SK-N-SH (cell line): ENCODE measurements around the gene OSTF1. TPM values are rescaled to one million over a fixed set of nuclear protein-coding genes. Genes with fewer than 3 reads are reported as not detected.

Experiments used
- CTCF ChIA-PET: fragments of 300-600, 350-600 bp; formaldehyde crosslinking; extraction: SDS; loops from one replicate; lab custom pipeline; 2021; lab: Yijun Ruan, JAX
- POLR2A ChIA-PET: fragments of 350-600 bp; sonication (Branson Sonifier 250); formaldehyde crosslinking; extraction: SDS; loops from one replicate; lab custom pipeline; 2020; ENCODE audit warnings: antibody characterized with exemption, inconsistent platforms; lab: Yijun Ruan, JAX
- DNase-seq: peaks from one replicate; pipeline ENCODE4 v3.0.0; 2012
- H2AFZ ChIP-seq: fragments of 200-600 bp; sonication (generic); 2 replicates; pipeline ENCODE4 v1.8.1; 2016; ENCODE audit warnings: antibody characterized with exemption, mild to moderate bottlenecking, low read depth
- H3F3A ChIP-seq: fragments of 200-600 bp; sonication (generic); replicated peaks from 2 replicates; pipeline ENCODE3; 2016; ENCODE audit warnings: antibody characterized with exemption, mild to moderate bottlenecking; ENCODE audit not compliant: insufficient read depth
- H3K27ac ChIP-seq, 2 experiments: fragments of 200-500 bp in 1 of 2; fragments of 200-600 bp in 1 of 2; sonication (Bioruptor generic) in 1 of 2; sonication (generic), shearing (Covaris generic) in 1 of 2; 2 replicates each; pipeline versions ENCODE4 v1.5.1 to v1.6.1; 2014 to 2016; ENCODE audit warnings: low read depth in 2 of 2, inconsistent platforms in 1 of 2, low read length in 1 of 2, mild to moderate bottlenecking in 1 of 2, mixed read lengths in 1 of 2
- H3K27me3 ChIP-seq: fragments of 200-600 bp; sonication (generic), shearing (Covaris generic); 2 replicates; pipeline ENCODE4 v1.6.1; 2016; ENCODE audit warnings: mixed run types; ENCODE audit not compliant: insufficient read depth
- H3K36me3 ChIP-seq, 2 experiments: fragments of 200-500 bp in 1 of 2; fragments of 200-600 bp in 1 of 2; sonication (Bioruptor generic) in 1 of 2; sonication (generic) in 1 of 2; replicated peaks in 1 of 2; 2 replicates each; pipeline versions ENCODE3 to v1.5.1; 2014 to 2016; ENCODE audit warnings: low read length in 1 of 2, mild to moderate bottlenecking in 1 of 2; ENCODE audit not compliant: insufficient read depth in 2 of 2, control insufficient read depth in 1 of 2
- H3K4me1 ChIP-seq, 2 experiments: fragments of 200-500 bp in 1 of 2; fragments of 200-600 bp in 1 of 2; sonication (Bioruptor generic) in 1 of 2; sonication (generic), shearing (Covaris generic) in 1 of 2; 2 replicates each; pipeline versions ENCODE4 v1.5.1 to v1.6.1; 2014 to 2016; ENCODE audit warnings: low read depth in 1 of 2, low read length in 1 of 2, mixed run types in 1 of 2; ENCODE audit not compliant: insufficient read depth in 2 of 2, control insufficient read depth in 1 of 2
- H3K4me2 ChIP-seq: fragments of 200-600 bp; sonication (generic), shearing (Covaris generic); 2 replicates; pipeline ENCODE4 v1.6.1; 2017; ENCODE audit warnings: mixed run types
- H3K4me3 ChIP-seq, 2 experiments: fragments of 200-500 bp in 1 of 2; fragments of 200-600 bp in 1 of 2; sonication (Bioruptor generic) in 1 of 2; sonication (generic), shearing (Covaris generic) in 1 of 2; 2 replicates each; pipeline versions ENCODE4 v1.5.1 to v1.8.1; 2014 to 2016; ENCODE audit warnings: low read depth in 2 of 2, inconsistent platforms in 1 of 2, low read length in 1 of 2, mild to moderate bottlenecking in 1 of 2, mixed read lengths in 1 of 2, moderate library complexity in 1 of 2
- H3K79me2 ChIP-seq: fragments of 200-600 bp; sonication (generic); 2 replicates; pipeline ENCODE4 v1.8.1; 2017; ENCODE audit warnings: mild to moderate bottlenecking; ENCODE audit not compliant: insufficient read depth
- H3K9ac ChIP-seq: fragments of 200-600 bp; sonication (generic); 2 replicates; pipeline ENCODE4 v1.6.1; 2017; ENCODE audit warnings: mixed run types
- H3K9me2 ChIP-seq: fragments of 200-600 bp; sonication (generic); 2 replicates; pipeline ENCODE4 v1.6.1; 2017; ENCODE audit warnings: mixed run types
- H3K9me3 ChIP-seq: fragments of 200-600 bp; sonication (generic); 2 replicates; pipeline ENCODE4 v1.6.1; 2017; ENCODE audit warnings: mixed run types, mild to moderate bottlenecking, moderate library complexity
- H4K20me1 ChIP-seq: fragments of 200-600 bp; sonication (generic); 2 replicates; pipeline ENCODE4 v1.6.1; 2017; ENCODE audit warnings: mild to moderate bottlenecking, mixed run types; ENCODE audit not compliant: insufficient read depth
- EP300 ChIP-seq, 2 experiments: IDR thresholded peaks; 2 replicates each; pipeline versions ENCODE4 v1.4.0 to v1.6.1; 2012; ENCODE audit warnings: borderline replicate concordance in 1 of 2, low read depth in 1 of 2, low read length in 1 of 2
- FOSL2 ChIP-seq: IDR thresholded peaks from 2 replicates; pipeline ENCODE4 v1.4.0; 2012; ENCODE audit warnings: low read depth, mild to moderate bottlenecking, moderate library complexity, borderline replicate concordance
- FOXM1 ChIP-seq: IDR thresholded peaks from 2 replicates; pipeline ENCODE4 v1.4.0; 2012; ENCODE audit warnings: low read depth, mild to moderate bottlenecking
- GATA2 ChIP-seq: sonication (generic); formaldehyde crosslinking; IDR thresholded peaks from 2 replicates; pipeline ENCODE4 v1.5.0; 2020; ENCODE audit warnings: mild to moderate bottlenecking, missing genetic modification reagents
- MEF2A ChIP-seq: IDR thresholded peaks from 2 replicates; pipeline ENCODE4 v1.4.0; 2012; ENCODE audit warnings: low read depth, borderline replicate concordance
- MXI1 ChIP-seq: IDR thresholded peaks from 2 replicates; pipeline ENCODE4 v1.6.1; 2012; ENCODE audit warnings: mild to moderate bottlenecking, low read depth, low read length, improper control_type of control experiment
- NFIC ChIP-seq: IDR thresholded peaks from 2 replicates; pipeline ENCODE4 v1.4.0; 2012; ENCODE audit warnings: borderline replicate concordance
- POLR2AphosphoS5 ChIP-seq: IDR thresholded peaks from 2 replicates; pipeline ENCODE4 v1.6.1; 2012; ENCODE audit warnings: low read depth, low read length
- RAD21 ChIP-seq: IDR thresholded peaks from 2 replicates; pipeline ENCODE4 v1.6.1; 2012; ENCODE audit warnings: mild to moderate bottlenecking, low read length
- RFX5 ChIP-seq: IDR thresholded peaks from 2 replicates; pipeline ENCODE4 v1.6.1; 2012; ENCODE audit warnings: mild to moderate bottlenecking, improper control_type of control experiment, low read length
- RXRA ChIP-seq: IDR thresholded peaks from 2 replicates; pipeline ENCODE4 v1.4.0; 2012; ENCODE audit warnings: low read depth, mild to moderate bottlenecking, borderline replicate concordance
- SMC3 ChIP-seq: IDR thresholded peaks from 2 replicates; pipeline ENCODE4 v1.6.1; 2012; ENCODE audit warnings: low read depth, low read length, improper control_type of control experiment
- TEAD4 ChIP-seq: IDR thresholded peaks from 2 replicates; pipeline ENCODE4 v1.4.0; 2012; ENCODE audit warnings: mild to moderate bottlenecking, borderline replicate concordance; ENCODE audit not compliant: insufficient read depth
- WGBS: methylation state at CpG from one replicate; pipeline ENCODE4 v1.1.6; 2017; ENCODE audit warnings: low lambda C conversion rate; 5-methylcytosine and 5-hydroxymethylcytosine counted together
- polyA plus RNA-seq, 3 experiments: library from polyadenylated mRNA; depleted of rRNA; stranded (reverse); fragments of >200 nt; gene quantifications; 2 replicates each; pipeline ENCODE4 v1.2.3, GENCODE V29; 2012
- TF ChIP-seq, protein P1 (sequence below): IDR thresholded peaks from 2 replicates; pipeline ENCODE4 v1.6.1; 2012; ENCODE audit warnings: mild to moderate bottlenecking, low read depth, low read length, moderate library complexity
- TF ChIP-seq, protein P2 (sequence below): IDR thresholded peaks from 2 replicates; pipeline ENCODE4 v1.4.0; 2012; ENCODE audit warnings: low read depth, borderline replicate concordance
- TF ChIP-seq, protein P3 (sequence below): fragments of 150-350 bp; IDR thresholded peaks from 2 replicates; pipeline ENCODE4 v1.6.1; 2016; ENCODE audit warnings: mild to moderate bottlenecking, low read depth, low read length

Gene OSTF1
- polyA plus RNA-seq, 1 of the 3 experiments (the other 2 are of a cell fraction): 9.5 TPM

DNA sequence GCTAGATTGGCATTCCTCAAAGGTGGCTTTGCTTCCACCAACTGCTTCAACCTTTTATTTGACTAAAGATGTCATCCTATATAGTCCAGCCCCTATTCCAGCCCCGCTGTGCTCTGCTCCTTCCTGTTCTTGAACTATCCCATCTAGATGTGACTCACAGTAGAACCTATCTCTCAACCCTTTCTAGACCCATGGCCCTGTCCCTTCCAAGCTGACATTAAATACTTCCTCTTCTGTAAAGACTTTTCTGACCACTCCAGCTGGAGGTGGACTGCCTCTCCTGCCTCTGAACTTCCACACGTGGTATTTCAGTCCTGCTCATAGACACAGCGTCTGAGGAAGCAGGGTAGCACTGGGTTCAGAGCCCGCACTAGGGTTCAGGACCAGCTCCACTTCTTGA lies 32.4 kb downstream of the OSTF1 start:
- TF ChIP-seq RAD21 (no peak), NFIC (no peak)
- TF ChIP-seq, protein P1, sequence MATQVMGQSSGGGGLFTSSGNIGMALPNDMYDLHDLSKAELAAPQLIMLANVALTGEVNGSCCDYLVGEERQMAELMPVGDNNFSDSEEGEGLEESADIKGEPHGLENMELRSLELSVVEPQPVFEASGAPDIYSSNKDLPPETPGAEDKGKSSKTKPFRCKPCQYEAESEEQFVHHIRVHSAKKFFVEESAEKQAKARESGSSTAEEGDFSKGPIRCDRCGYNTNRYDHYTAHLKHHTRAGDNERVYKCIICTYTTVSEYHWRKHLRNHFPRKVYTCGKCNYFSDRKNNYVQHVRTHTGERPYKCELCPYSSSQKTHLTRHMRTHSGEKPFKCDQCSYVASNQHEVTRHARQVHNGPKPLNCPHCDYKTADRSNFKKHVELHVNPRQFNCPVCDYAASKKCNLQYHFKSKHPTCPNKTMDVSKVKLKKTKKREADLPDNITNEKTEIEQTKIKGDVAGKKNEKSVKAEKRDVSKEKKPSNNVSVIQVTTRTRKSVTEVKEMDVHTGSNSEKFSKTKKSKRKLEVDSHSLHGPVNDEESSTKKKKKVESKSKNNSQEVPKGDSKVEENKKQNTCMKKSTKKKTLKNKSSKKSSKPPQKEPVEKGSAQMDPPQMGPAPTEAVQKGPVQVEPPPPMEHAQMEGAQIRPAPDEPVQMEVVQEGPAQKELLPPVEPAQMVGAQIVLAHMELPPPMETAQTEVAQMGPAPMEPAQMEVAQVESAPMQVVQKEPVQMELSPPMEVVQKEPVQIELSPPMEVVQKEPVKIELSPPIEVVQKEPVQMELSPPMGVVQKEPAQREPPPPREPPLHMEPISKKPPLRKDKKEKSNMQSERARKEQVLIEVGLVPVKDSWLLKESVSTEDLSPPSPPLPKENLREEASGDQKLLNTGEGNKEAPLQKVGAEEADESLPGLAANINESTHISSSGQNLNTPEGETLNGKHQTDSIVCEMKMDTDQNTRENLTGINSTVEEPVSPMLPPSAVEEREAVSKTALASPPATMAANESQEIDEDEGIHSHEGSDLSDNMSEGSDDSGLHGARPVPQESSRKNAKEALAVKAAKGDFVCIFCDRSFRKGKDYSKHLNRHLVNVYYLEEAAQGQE: no peak
- Histone ChIP-seq H3K36me3 (peaks cover 0 to 2% of the 10 kb centered on the region in 2 experiments), H3K27ac (no peak overlapping the region), H3K9me2 (no peaks in the 10 kb centered on the region), H4K20me1 (no peaks in the 10 kb centered on the region), H3K79me2 (peaks cover under 1% of the 10 kb centered on the region), H3K9ac (no peak overlapping the region), H3K4me2 (no peak overlapping the region), H3K27me3 (no peaks in the 10 kb centered on the region), H3K4me3 (no peak overlapping the region), H3F3A (no peaks in the 10 kb centered on the region), H3K4me1 (no peaks in the 10 kb centered on the region), H2AFZ (no peak overlapping the region), H3K9me3 (no peaks in the 10 kb centered on the region)
- 17% methylated on average over 4 of the region's 4 CpGs for WGBS
- no peak for DNase-seq
- ChIA-PET POLR2A (no interaction called here), CTCF (no interaction called here)

DNA sequence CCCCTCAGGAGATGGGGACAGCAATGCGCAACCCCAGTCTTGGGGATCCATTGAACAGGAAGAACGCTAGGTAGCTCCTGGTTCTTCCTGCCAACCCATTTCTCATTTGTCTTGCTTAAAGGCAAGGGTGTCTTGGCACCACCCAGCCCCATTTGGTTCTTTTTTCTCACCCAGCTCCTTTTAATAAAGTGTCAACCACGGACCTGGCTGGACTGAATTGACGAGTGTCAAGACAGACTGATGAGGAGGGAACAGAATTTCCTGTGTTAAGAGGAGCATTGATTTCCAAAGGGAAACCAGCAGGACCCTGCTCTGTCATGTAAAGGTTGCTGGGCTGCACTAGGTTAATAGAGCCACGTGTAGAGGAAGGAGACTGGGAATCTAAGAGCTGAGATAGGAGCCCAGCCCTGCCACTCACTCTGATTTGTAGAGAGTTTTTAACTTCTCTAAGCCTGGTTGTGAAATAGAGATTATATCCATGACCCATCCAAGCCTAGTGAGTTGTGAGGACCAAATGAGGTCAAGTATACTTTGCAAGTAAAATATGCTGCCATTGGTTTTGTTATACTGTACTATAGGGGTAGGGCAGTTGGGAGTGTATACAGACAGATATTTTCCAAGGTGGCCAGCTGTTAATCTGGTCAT lies 33.7 kb downstream of the OSTF1 start:
- Histone ChIP-seq H3F3A (no peaks in the 10 kb centered on the region), H3K79me2 (no peaks in the 10 kb centered on the region; the same call in 1 of the 2 replicates), H3K27ac (no peak overlapping the region), H3K9me2 (no peaks in the 10 kb centered on the region), H4K20me1 (no peaks in the 10 kb centered on the region), H3K4me2 (no peak overlapping the region), H3K9me3 (no peaks in the 10 kb centered on the region), H3K36me3 (peaks cover 0 to 2% of the 10 kb centered on the region in 2 experiments), H3K27me3 (no peaks in the 10 kb centered on the region), H3K4me1 (no peaks in the 10 kb centered on the region), H2AFZ (no peak overlapping the region), H3K9ac (no peak overlapping the region), H3K4me3 (no peak overlapping the region)
- no peak for DNase-seq
- POLR2A ChIA-PET: no interaction called here
- WGBS: 47% methylated on average over 5 of the region's 5 CpGs
- CTCF ChIA-PET: interaction anchor here (1.0 to 1.1 kb wide), 2 partner anchors 79 to 345 kb away, joined by 3 read pairs; no protein-coding TSS in a partner anchor
- no peak for TF ChIP-seq SMC3
- TF ChIP-seq EP300 (IDR thresholded peaks at IDR 0.05; ENCODE audit: borderline replicate concordance in 1 of 2, low read depth in 1 of 2, low read length in 1 of 2): no peak
- TF ChIP-seq, protein P1: no peak
- TF ChIP-seq TEAD4: no peak
- no peak for TF ChIP-seq RXRA
- TF ChIP-seq, protein P2, sequence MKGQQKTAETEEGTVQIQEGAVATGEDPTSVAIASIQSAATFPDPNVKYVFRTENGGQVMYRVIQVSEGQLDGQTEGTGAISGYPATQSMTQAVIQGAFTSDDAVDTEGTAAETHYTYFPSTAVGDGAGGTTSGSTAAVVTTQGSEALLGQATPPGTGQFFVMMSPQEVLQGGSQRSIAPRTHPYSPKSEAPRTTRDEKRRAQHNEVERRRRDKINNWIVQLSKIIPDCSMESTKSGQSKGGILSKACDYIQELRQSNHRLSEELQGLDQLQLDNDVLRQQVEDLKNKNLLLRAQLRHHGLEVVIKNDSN: no peak
- no peak for TF ChIP-seq POLR2AphosphoS5
- TF ChIP-seq FOXM1: no peak
- no peak for TF ChIP-seq RAD21
- no peak for TF ChIP-seq FOSL2
- no peak for TF ChIP-seq RFX5
- no peak for TF ChIP-seq MXI1
- no peak for TF ChIP-seq MEF2A
- no peak for TF ChIP-seq GATA2 (CRISPR knock-in tag)
- TF ChIP-seq, protein P3, sequence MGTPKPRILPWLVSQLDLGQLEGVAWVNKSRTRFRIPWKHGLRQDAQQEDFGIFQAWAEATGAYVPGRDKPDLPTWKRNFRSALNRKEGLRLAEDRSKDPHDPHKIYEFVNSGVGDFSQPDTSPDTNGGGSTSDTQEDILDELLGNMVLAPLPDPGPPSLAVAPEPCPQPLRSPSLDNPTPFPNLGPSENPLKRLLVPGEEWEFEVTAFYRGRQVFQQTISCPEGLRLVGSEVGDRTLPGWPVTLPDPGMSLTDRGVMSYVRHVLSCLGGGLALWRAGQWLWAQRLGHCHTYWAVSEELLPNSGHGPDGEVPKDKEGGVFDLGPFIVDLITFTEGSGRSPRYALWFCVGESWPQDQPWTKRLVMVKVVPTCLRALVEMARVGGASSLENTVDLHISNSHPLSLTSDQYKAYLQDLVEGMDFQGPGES: no peak
